GM23338 (cell line): ENCODE measurements around the gene SLC27A3. TPM values are rescaled to one million over a fixed set of nuclear protein-coding genes. Genes with fewer than 3 reads are reported as not detected.
A peak's percentile ranks its signal among the peaks of the same experiment; 100 is the strongest.

ENCODE experiments used
- ATAC-seq: fragments of 200-7000 bp; cut with Tn5 transposase; 3 replicates; pipeline ENCODE4 v1.9.1; 2020
- DNase-seq: peaks from one replicate; pipeline ENCODE4 v3.0.0-alpha.2; 2015; ENCODE audit warnings: low spot score
- H2AFZ ChIP-seq: fragments of 200-600 bp; sonication (generic); 2 replicates; pipeline ENCODE4 v1.8.0; 2016; ENCODE audit warnings: antibody characterized with exemption, mild to moderate bottlenecking, moderate library complexity
- H3F3A ChIP-seq: fragments of 200-600 bp; sonication (generic); replicated peaks from 2 replicates; pipeline ENCODE4 v1.8.0; 2017; ENCODE audit warnings: antibody characterized with exemption, mixed run types, low read depth
- H3K27ac ChIP-seq: fragments of 200-600 bp; sonication (generic); 2 replicates; pipeline ENCODE4 v1.6.1; 2016; ENCODE audit warnings: low read depth
- H3K27me3 ChIP-seq: fragments of 200-600 bp; sonication (generic); 2 replicates; pipeline ENCODE4 v1.8.0; 2016; ENCODE audit warnings: mild to moderate bottlenecking, mixed run types, moderate library complexity; ENCODE audit not compliant: insufficient read depth
- H3K36me3 ChIP-seq: fragments of 200-600 bp; sonication (generic); 2 replicates; pipeline ENCODE4 v1.8.0; 2016; ENCODE audit warnings: mild to moderate bottlenecking; ENCODE audit not compliant: insufficient read depth
- H3K4me1 ChIP-seq: fragments of 200-600 bp; sonication (generic); 2 replicates; pipeline ENCODE4 v1.8.0; 2016; ENCODE audit warnings: mild to moderate bottlenecking, moderate library complexity; ENCODE audit not compliant: insufficient read depth
- H3K4me2 ChIP-seq: fragments of 200-600 bp; sonication (generic); 2 replicates; pipeline ENCODE4 v1.7.1; 2017; ENCODE audit warnings: mixed run types
- H3K4me3 ChIP-seq: fragments of 200-600 bp; sonication (generic); 2 replicates; pipeline ENCODE4 v1.6.1; 2016; ENCODE audit warnings: mixed run types
- H3K79me2 ChIP-seq: fragments of 200-600 bp; sonication (generic); replicated peaks from 2 replicates; pipeline ENCODE4 v1.8.0; 2017; ENCODE audit warnings: mild to moderate bottlenecking; ENCODE audit not compliant: insufficient read depth
- H3K9me2 ChIP-seq: fragments of 200-600 bp; sonication (generic); 2 replicates; pipeline ENCODE4 v1.8.0; 2017; ENCODE audit not compliant: insufficient read depth
- H4K20me1 ChIP-seq: fragments of 200-600 bp; sonication (generic); replicated peaks from 2 replicates; pipeline ENCODE4 v1.8.0; 2017; ENCODE audit warnings: mild to moderate bottlenecking; ENCODE audit not compliant: insufficient read depth
- H3K27ac Mint-ChIP-seq: 2 replicates; pipeline ENCODE4 v1.8.0; 2020; ENCODE audit warnings: inconsistent platforms, mild to moderate bottlenecking, moderate library complexity, mixed read lengths
- H3K27me3 Mint-ChIP-seq: 3 replicates; pipeline ENCODE4 v1.8.0; 2022; ENCODE audit warnings: low read depth, mild to moderate bottlenecking, moderate library complexity, mixed read lengths, inconsistent platforms; ENCODE audit not compliant: insufficient read depth, poor library complexity
- H3K36me3 Mint-ChIP-seq: 3 replicates; pipeline ENCODE4 v1.8.0; 2021; ENCODE audit warnings: low read depth, mild to moderate bottlenecking, inconsistent platforms, moderate library complexity, mixed read lengths
- H3K4me1 Mint-ChIP-seq: 3 replicates; pipeline ENCODE4 v1.8.0; 2020; ENCODE audit warnings: mild to moderate bottlenecking, inconsistent platforms, mixed read lengths
- H3K4me3 Mint-ChIP-seq: 3 replicates; pipeline ENCODE4 v1.8.0; 2021; ENCODE audit warnings: moderate library complexity, mild to moderate bottlenecking, inconsistent platforms, mixed read lengths
- H3K9me3 Mint-ChIP-seq: 3 replicates; pipeline ENCODE4 v1.8.0; 2020; ENCODE audit warnings: moderate library complexity, mild to moderate bottlenecking, inconsistent platforms, mixed read lengths
- CTCF ChIP-seq, 2 experiments: fragments of 200-600 bp in 1 of 2; sonication (generic) in 1 of 2; conservative IDR thresholded peaks; 2 replicates each; pipeline versions ENCODE4 v1.5.1 to v1.6.1; 2016 to 2017; ENCODE audit warnings: antibody characterized with exemption in 2 of 2, low read depth in 2 of 2, mild to moderate bottlenecking in 2 of 2, moderate library complexity in 1 of 2
- EZH2 ChIP-seq: fragments of 200-600 bp; sonication (generic); IDR thresholded peaks from one replicate; pipeline ENCODE4 v1.8.0; 2017; ENCODE audit warnings: antibody characterized with exemption, mild to moderate bottlenecking, low read depth; ENCODE audit not compliant: unreplicated experiment
- JUNB ChIP-seq: IDR thresholded peaks from one replicate; pipeline ENCODE4 v1.6.1; 2016; ENCODE audit warnings: antibody characterized with exemption; ENCODE audit not compliant: unreplicated experiment
- NANOG ChIP-seq: IDR thresholded peaks from 2 replicates; pipeline ENCODE4 v1.6.1; 2016; ENCODE audit warnings: antibody characterized with exemption, borderline replicate concordance
- POLR2AphosphoS5 ChIP-seq: IDR thresholded peaks from 2 replicates; pipeline ENCODE4 v1.6.1; 2016; ENCODE audit warnings: antibody characterized with exemption, low read depth
- REST ChIP-seq: IDR thresholded peaks from one replicate; pipeline ENCODE4 v1.6.1; 2018; ENCODE audit warnings: antibody characterized with exemption; ENCODE audit not compliant: unreplicated experiment
- STAT1 ChIP-seq: IDR thresholded peaks from one replicate; pipeline ENCODE4 v1.6.1; 2016; ENCODE audit warnings: antibody characterized with exemption; ENCODE audit not compliant: unreplicated experiment
- ZNF331 ChIP-seq: fragments of 250-450 bp; sonication (Bioruptor Pico); IDR thresholded peaks from 2 replicates; pipeline ENCODE4 v1.5.0; 2020; ENCODE audit warnings: low read depth, mild to moderate bottlenecking, moderate library complexity
- ZNF462 ChIP-seq: fragments of 250-450 bp; sonication (Bioruptor Pico); IDR thresholded peaks from 2 replicates; pipeline ENCODE4 v1.5.0; 2020; ENCODE audit warnings: mild to moderate bottlenecking, moderate library complexity
- polyA plus RNA-seq: library from polyadenylated mRNA; unstranded; fragments of >200 nt; fragmentation: Nextera tagmentation; extraction: Ambion mirVana; gene quantifications from 2 replicates; pipeline ENCODE4 v1.2.1, GENCODE V29; 2016
- total RNA-seq: library from RNA; depleted of rRNA; stranded (reverse); fragments of >200 nt; shearing (Covaris generic); gene quantifications from 2 replicates; pipeline ENCODE4 v1.2.3, GENCODE V29; 2014
- TF ChIP-seq, protein P1 (sequence below): IDR thresholded peaks from 2 replicates; pipeline ENCODE4 v1.6.1; 2016; ENCODE audit warnings: antibody characterized with exemption

SLC27A3 gene
- total and polyA plus RNA-seq, 2 experiments from 2014 or later, result 24.2 to 26.3 TPM

DNA sequence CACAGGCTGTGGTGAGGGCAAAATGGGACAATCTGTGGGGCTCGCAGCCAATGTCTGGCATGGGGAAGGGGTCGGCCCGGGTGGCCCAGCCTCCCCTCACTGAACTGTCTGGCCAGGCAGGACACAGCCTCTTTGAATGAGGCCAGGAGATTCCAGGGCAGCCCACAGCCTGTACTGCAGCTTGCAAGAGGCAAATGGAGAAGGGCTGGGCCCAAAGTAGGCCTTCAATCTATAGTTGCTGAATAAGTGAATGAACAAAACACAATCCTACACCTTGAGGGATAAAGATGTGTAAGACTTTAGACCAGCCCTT, 23.2 kb downstream of the SLC27A3 start:
- ATAC-seq, result no peak
- Mint-ChIP-seq H3K36me3 (peaks cover 5% of the 10 kb centered on the region; the same call in 1 of the 3 replicates), H3K4me1 (peaks cover 29% of the 10 kb centered on the region), H3K9me3 (no peaks in the 10 kb centered on the region), H3K27me3 (peaks cover 15% of the 10 kb centered on the region), H3K27ac (0 out of 2 replicates have a peak overlapping the region, but pooled peaks have one; percentile 50), H3K4me3 (no peak overlapping the region)
- H3F3A ChIP-seq, result 0 out of 2 replicates have a peak, but pooled peaks cover 7% of the 10 kb centered on the region
- H3K27me3 ChIP-seq, result no peaks in the 10 kb centered on the region
- H3K4me1 ChIP-seq, result peaks cover 16% of the 10 kb centered on the region
- H3K27ac ChIP-seq, result peak overlapping the region; percentile 85; the same call in 1 of the 2 replicates
- no peak overlapping the region for H3K4me3 ChIP-seq
- no peak for DNase-seq
- H3K36me3 ChIP-seq, result no peaks in the 10 kb centered on the region
- no peak overlapping the region for H2AFZ ChIP-seq
- TF ChIP-seq EZH2, result no peak
- H3K4me2 ChIP-seq, result no peak overlapping the region
- no peaks in the 10 kb centered on the region for H3K9me2 ChIP-seq
- H3K79me2 ChIP-seq, result no peaks in the 10 kb centered on the region
- H4K20me1 ChIP-seq, result 0 out of 2 replicates have a peak, but pooled peaks cover 3% of the 10 kb centered on the region

DNA sequence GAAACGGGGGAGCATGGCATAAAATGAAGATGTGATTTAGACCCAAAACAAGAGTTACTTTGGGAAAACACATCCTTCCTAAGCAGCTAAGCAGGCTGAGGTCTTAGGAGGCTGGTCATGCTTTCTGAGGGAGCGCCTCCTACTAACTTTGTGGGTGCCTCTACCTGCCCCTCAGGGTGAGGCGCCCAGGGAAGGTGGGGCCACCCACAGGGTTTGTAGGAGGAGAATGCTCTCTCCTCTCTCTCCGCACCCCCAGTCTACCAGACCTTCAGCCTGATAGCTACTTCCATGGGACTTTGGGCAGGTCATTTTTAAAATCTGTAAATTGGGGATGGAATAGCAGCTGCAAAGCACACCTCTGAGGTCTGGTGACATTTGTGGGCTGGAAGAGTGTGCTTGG, 23.8 kb downstream of the SLC27A3 start:
- 0 out of 2 replicates have a peak, but pooled peaks cover 3% of the 10 kb centered on the region for H4K20me1 ChIP-seq
- H2AFZ ChIP-seq, result no peak overlapping the region
- H3K9me2 ChIP-seq, result no peaks in the 10 kb centered on the region
- Mint-ChIP-seq H3K36me3 (peaks cover 5% of the 10 kb centered on the region; the same call in 1 of the 3 replicates), H3K4me3 (no peak overlapping the region), H3K27ac (no peak overlapping the region), H3K4me1 (peaks cover 30% of the 10 kb centered on the region), H3K27me3 (peaks cover 15% of the 10 kb centered on the region), H3K9me3 (no peaks in the 10 kb centered on the region)
- H3K79me2 ChIP-seq, result no peaks in the 10 kb centered on the region
- H3K27ac ChIP-seq, result no peak overlapping the region
- DNase-seq (no peak), ATAC-seq (no peak)
- no peaks in the 10 kb centered on the region for H3K36me3 ChIP-seq
- H3K4me2 ChIP-seq, result no peak overlapping the region
- H3K4me1 ChIP-seq, result peaks cover 13% of the 10 kb centered on the region
- H3F3A ChIP-seq, result 0 out of 2 replicates have a peak, but pooled peaks cover 5% of the 10 kb centered on the region
- H3K4me3 ChIP-seq, result no peak overlapping the region
- H3K27me3 ChIP-seq, result no peaks in the 10 kb centered on the region
- no peak for TF ChIP-seq ZNF331 (CRISPR knock-in tag)
- TF ChIP-seq NANOG, result no peak
- no peak for TF ChIP-seq REST
- no peak for TF ChIP-seq JUNB
- TF ChIP-seq POLR2AphosphoS5, result no peak
- TF ChIP-seq CTCF (conservative IDR thresholded peaks at IDR 0.05; ENCODE audit: low read depth in 2 of 2), result no peak
- TF ChIP-seq STAT1, result no peak
- TF ChIP-seq, protein P1, sequence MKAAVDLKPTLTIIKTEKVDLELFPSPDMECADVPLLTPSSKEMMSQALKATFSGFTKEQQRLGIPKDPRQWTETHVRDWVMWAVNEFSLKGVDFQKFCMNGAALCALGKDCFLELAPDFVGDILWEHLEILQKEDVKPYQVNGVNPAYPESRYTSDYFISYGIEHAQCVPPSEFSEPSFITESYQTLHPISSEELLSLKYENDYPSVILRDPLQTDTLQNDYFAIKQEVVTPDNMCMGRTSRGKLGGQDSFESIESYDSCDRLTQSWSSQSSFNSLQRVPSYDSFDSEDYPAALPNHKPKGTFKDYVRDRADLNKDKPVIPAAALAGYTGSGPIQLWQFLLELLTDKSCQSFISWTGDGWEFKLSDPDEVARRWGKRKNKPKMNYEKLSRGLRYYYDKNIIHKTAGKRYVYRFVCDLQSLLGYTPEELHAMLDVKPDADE, result no peak
- TF ChIP-seq ZNF462 (CRISPR knock-in tag), result no peak
